Smooth muscle cell (in vitro differentiated cells): Measurements from ENCODE around the gene ZDHHC24. TPM values are rescaled to one million over a fixed set of nuclear protein-coding genes. Genes with fewer than 3 reads are reported as not detected.

ENCODE experiments used
- DNase-seq: peaks from one replicate; lab custom pipeline; 2025; ENCODE audit not compliant: unreplicated experiment; lab: John Stamatoyannopoulos, UW
- H2AFZ ChIP-seq: fragments of 200-600 bp; sonication (generic); 2 replicates; pipeline ENCODE4 v1.6.0; 2016; ENCODE audit warnings: antibody characterized with exemption, low read depth, mild to moderate bottlenecking
- H3F3A ChIP-seq: fragments of 200-600 bp; sonication (generic); 2 replicates; pipeline ENCODE4 v1.6.0; 2017; ENCODE audit warnings: antibody characterized with exemption, low read depth
- H3K27ac ChIP-seq: fragments of 200-600 bp; sonication (generic); 2 replicates; pipeline ENCODE4 v1.5.1; 2016; ENCODE audit warnings: low read depth, mild to moderate bottlenecking
- H3K27me3 ChIP-seq: fragments of 200-600 bp; sonication (generic); 2 replicates; pipeline ENCODE4 v1.6.1; 2016; ENCODE audit warnings: low read depth, mild to moderate bottlenecking
- H3K36me3 ChIP-seq: fragments of 200-600 bp; sonication (generic); 2 replicates; pipeline ENCODE4 v1.5.1; 2016; ENCODE audit warnings: low read depth
- H3K4me1 ChIP-seq: fragments of 200-600 bp; sonication (generic); 2 replicates; pipeline ENCODE4 v1.5.1; 2016; ENCODE audit warnings: low read depth
- H3K4me2 ChIP-seq: fragments of 200-600 bp; sonication (generic); 2 replicates; pipeline ENCODE4 v1.6.0; 2016; ENCODE audit warnings: mild to moderate bottlenecking
- H3K4me3 ChIP-seq: fragments of 200-600 bp; sonication (generic); 2 replicates; pipeline ENCODE4 v1.5.1; 2016; ENCODE audit warnings: mild to moderate bottlenecking
- H3K79me2 ChIP-seq: fragments of 200-600 bp; sonication (generic); 2 replicates; pipeline ENCODE4 v1.6.0; 2016; ENCODE audit warnings: low read depth, mild to moderate bottlenecking
- H3K9ac ChIP-seq: fragments of 200-600 bp; sonication (generic); 2 replicates; pipeline ENCODE4 v1.6.0; 2016; ENCODE audit warnings: low read depth
- H3K9me3 ChIP-seq: fragments of 200-600 bp; sonication (generic); replicated peaks from 2 replicates; pipeline ENCODE4 v1.5.1; 2016; ENCODE audit warnings: low read depth
- H4K20me1 ChIP-seq: fragments of 200-600 bp; sonication (generic); 2 replicates; pipeline ENCODE4 v1.6.0; 2016; ENCODE audit warnings: low read depth
- WGBS: methylation state at CpG from one replicate; pipeline ENCODE4 v1.1.7; 2016; ENCODE audit warnings: low lambda C conversion rate; 5-methylcytosine and 5-hydroxymethylcytosine counted together
- polyA plus RNA-seq: library from polyadenylated mRNA; unstranded; fragments of >200 nt; fragmentation: Nextera tagmentation; extraction: Ambion mirVana; gene quantifications from 2 replicates; pipeline ENCODE4 v1.2.1, GENCODE V29; 2016
- total RNA-seq: library from RNA; depleted of rRNA; stranded (reverse); fragments of >200 nt; gene quantifications from 2 replicates; pipeline ENCODE4 v1.2.3, GENCODE V29; 2014
- TF ChIP-seq, protein P1 (sequence below): fragments of 200-600 bp; sonication (generic); IDR thresholded peaks from 2 replicates; pipeline ENCODE4 v1.5.1; 2017; ENCODE audit warnings: borderline replicate concordance, mild to moderate bottlenecking, antibody characterized with exemption; ENCODE audit not compliant: insufficient read depth, poor library complexity, severe bottlenecking

ZDHHC24 gene
- total and polyA plus RNA-seq, 2 experiments from 2014 or later = 13.9 to 15.7 TPM

DNA sequence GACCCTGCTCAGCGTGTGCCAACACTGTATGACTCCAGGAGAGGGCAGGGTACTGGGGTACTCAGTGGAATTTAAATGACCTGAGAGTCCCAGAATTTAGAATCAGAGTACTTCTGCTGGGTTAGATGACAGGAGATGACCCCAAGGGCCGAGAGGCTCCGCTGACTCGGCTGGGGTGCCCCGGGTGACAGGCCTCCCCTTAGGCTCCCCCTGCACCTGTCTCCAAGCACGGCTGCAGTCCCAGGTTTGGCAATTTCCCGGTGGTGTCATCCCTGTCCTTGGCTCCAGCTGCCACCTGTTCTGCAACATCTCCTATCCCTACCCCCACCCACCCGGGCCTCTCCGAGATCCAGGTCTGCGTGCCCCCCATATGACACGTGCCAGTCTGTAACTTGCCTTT is 2.2 kb upstream of the ZDHHC24 start:
- peaks cover 6% of the 10 kb centered on the region for H3K79me2 ChIP-seq
- peaks cover 17% of the 10 kb centered on the region for H3F3A ChIP-seq
- no peak overlapping the region for H3K9ac ChIP-seq
- no peaks in the 10 kb centered on the region for H3K9me3 ChIP-seq
- WGBS = 86% methylated on average over 10 of the region's 11 CpGs
- H3K27me3 ChIP-seq = no peaks in the 10 kb centered on the region
- TF ChIP-seq, protein P1, sequence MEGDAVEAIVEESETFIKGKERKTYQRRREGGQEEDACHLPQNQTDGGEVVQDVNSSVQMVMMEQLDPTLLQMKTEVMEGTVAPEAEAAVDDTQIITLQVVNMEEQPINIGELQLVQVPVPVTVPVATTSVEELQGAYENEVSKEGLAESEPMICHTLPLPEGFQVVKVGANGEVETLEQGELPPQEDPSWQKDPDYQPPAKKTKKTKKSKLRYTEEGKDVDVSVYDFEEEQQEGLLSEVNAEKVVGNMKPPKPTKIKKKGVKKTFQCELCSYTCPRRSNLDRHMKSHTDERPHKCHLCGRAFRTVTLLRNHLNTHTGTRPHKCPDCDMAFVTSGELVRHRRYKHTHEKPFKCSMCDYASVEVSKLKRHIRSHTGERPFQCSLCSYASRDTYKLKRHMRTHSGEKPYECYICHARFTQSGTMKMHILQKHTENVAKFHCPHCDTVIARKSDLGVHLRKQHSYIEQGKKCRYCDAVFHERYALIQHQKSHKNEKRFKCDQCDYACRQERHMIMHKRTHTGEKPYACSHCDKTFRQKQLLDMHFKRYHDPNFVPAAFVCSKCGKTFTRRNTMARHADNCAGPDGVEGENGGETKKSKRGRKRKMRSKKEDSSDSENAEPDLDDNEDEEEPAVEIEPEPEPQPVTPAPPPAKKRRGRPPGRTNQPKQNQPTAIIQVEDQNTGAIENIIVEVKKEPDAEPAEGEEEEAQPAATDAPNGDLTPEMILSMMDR = no peak
- H4K20me1 ChIP-seq = no peaks in the 10 kb centered on the region
- H3K36me3 ChIP-seq = no peaks in the 10 kb centered on the region
- no peak overlapping the region for H3K27ac ChIP-seq
- DNase-seq = no peak
- no peak overlapping the region for H3K4me2 ChIP-seq
- no peak overlapping the region for H2AFZ ChIP-seq
- no peak overlapping the region for H3K4me3 ChIP-seq
- H3K4me1 ChIP-seq = peaks cover 13% of the 10 kb centered on the region

- Histone ChIP-seq H3K9me3 (no peaks in the 10 kb centered on the region), H3K9ac (no peak overlapping the region), H3K27ac (no peak overlapping the region), H3K4me2 (no peak overlapping the region), H3K4me3 (no peak overlapping the region), H3F3A (peaks cover 17% of the 10 kb centered on the region), H2AFZ (no peak overlapping the region), H4K20me1 (no peaks in the 10 kb centered on the region), H3K27me3 (no peaks in the 10 kb centered on the region), H3K79me2 (peaks cover 6% of the 10 kb centered on the region), H3K4me1 (peaks cover 13% of the 10 kb centered on the region), H3K36me3 (no peaks in the 10 kb centered on the region)
- no peak for DNase-seq
- TF ChIP-seq, protein P1 = no peak
- 53% methylated on average over 5 of the region's 5 CpGs for WGBS
Observed at GRCh38 chr11:66547662-66548009, 1.8 kb upstream of the ZDHHC24 start.

GRCh38 chr11:66546966-66547661 is 1.3 kb upstream of the ZDHHC24 start:
- Histone ChIP-seq H3K79me2 (peaks cover 6% of the 10 kb centered on the region), H3F3A (peaks cover 17% of the 10 kb centered on the region), H3K4me3 (peak overlapping the region; percentile 90), H3K36me3 (no peaks in the 10 kb centered on the region), H3K4me1 (peaks cover 13% of the 10 kb centered on the region), H3K27me3 (no peaks in the 10 kb centered on the region), H4K20me1 (no peaks in the 10 kb centered on the region), H3K9ac (no peak overlapping the region), H2AFZ (no peak overlapping the region), H3K9me3 (no peaks in the 10 kb centered on the region), H3K27ac (no peak overlapping the region), H3K4me2 (peak overlapping the region; percentile 96)
- 41% methylated on average over 9 of the region's 18 CpGs for WGBS
- TF ChIP-seq, protein P1 = no peak
- DNase-seq = no peak
